HEK293T (cell line): Measurements from ENCODE around the gene CPM.

Source experiments
- BHLHE40 ChIP-seq: fragments of 450-650 bp; IDR thresholded peaks from 2 replicates; pipeline ENCODE4 v1.6.1; 2016; ENCODE audit warnings: mild to moderate bottlenecking, moderate library complexity, borderline replicate concordance
- FOXM1 ChIP-seq: fragments of 450-650 bp; IDR thresholded peaks from 2 replicates; pipeline ENCODE4 v1.6.1; 2017; ENCODE audit warnings: mild to moderate bottlenecking, borderline replicate concordance
- LEF1 ChIP-seq: fragments of 450-650 bp; IDR thresholded peaks from 2 replicates; pipeline ENCODE4 v1.6.1; 2017; ENCODE audit warnings: mild to moderate bottlenecking, borderline replicate concordance
- PKNOX1 ChIP-seq: fragments of 450-650 bp; IDR thresholded peaks from 2 replicates; pipeline ENCODE4 v1.6.1; 2016
- SP1 ChIP-seq: fragments of 450-650 bp; IDR thresholded peaks from 2 replicates; pipeline ENCODE4 v1.6.1; 2017
- SUZ12 ChIP-seq: fragments of 450-650 bp; IDR thresholded peaks from 2 replicates; pipeline ENCODE4 v1.6.1; 2016; ENCODE audit warnings: mild to moderate bottlenecking

GRCh38 chr12:68814490-68815231, 118.3 kb downstream of the CPM start:
- TF ChIP-seq SUZ12 (no peak), PKNOX1 (no peak), SP1 (no peak), LEF1 (no peak), BHLHE40 (no peak), FOXM1 (no peak)
